Panc1 (cell line): ENCODE results near the gene DST. TPM values are rescaled to one million over a fixed set of nuclear protein-coding genes. Genes with fewer than 3 reads are reported as not detected.

Source experiments
- ATAC-seq: fragments of 200-7000 bp; cut with Tn5 transposase; 2 replicates; pipeline ENCODE4 v1.9.1; 2020; ENCODE audit warnings: mild to moderate bottlenecking, moderate library complexity
- BruUV-seq: library from RNA; stranded (reverse); fragments of 400-500 nt; replicated peaks from 2 replicates; lab custom pipeline; 2021; lab: Mats Ljungman, UMichigan
- CTCF ChIA-PET: fragments of 300-600 bp; sonication (Branson Sonifier 250); formaldehyde crosslinking; loops from one replicate; lab custom pipeline; 2022; ENCODE audit warnings: antibody characterized with exemption; lab: Charles Lee
- POLR2A ChIA-PET: fragments of 300-600 bp; sonication (Branson Sonifier 250); formaldehyde crosslinking; loops from one replicate; lab custom pipeline; 2022; ENCODE audit warnings: antibody characterized with exemption; lab: Charles Lee
- DNase-seq: peaks from one replicate; pipeline ENCODE4 v3.0.0-alpha.2; 2010; ENCODE audit warnings: low read depth, low spot score
- H3K27ac ChIP-seq: 2 replicates; pipeline ENCODE4 v1.5.1; 2011; ENCODE audit warnings: mild to moderate bottlenecking, low read length, inconsistent platforms
- H3K27me3 ChIP-seq: fragments of 200-500 bp; sonication (Bioruptor generic); 2 replicates; pipeline ENCODE4 v1.6.0; 2014; ENCODE audit warnings: low read length, inconsistent platforms; ENCODE audit not compliant: control insufficient read depth, insufficient read depth
- H3K36me3 ChIP-seq: fragments of 200-500 bp; sonication (Bioruptor generic); 2 replicates; pipeline ENCODE4 v1.5.1; 2014; ENCODE audit warnings: inconsistent platforms, mild to moderate bottlenecking, low read length, moderate library complexity; ENCODE audit not compliant: control insufficient read depth, insufficient read depth
- H3K4me1 ChIP-seq: 2 replicates; pipeline ENCODE4 v1.5.1; 2011; ENCODE audit warnings: inconsistent platforms, mild to moderate bottlenecking, low read length, moderate library complexity; ENCODE audit not compliant: control insufficient read depth, insufficient read depth
- H3K4me3 ChIP-seq, 2 experiments: 2 replicates each; pipeline ENCODE4 v1.5.1; 2011 to 2012; ENCODE audit warnings: low read depth in 2 of 2, low read length in 2 of 2, mild to moderate bottlenecking in 2 of 2, inconsistent platforms in 1 of 2, moderate library complexity in 1 of 2
- H3K9me3 ChIP-seq: fragments of 200-500 bp; sonication (Bioruptor generic); 2 replicates; pipeline ENCODE4 v1.5.1; 2014; ENCODE audit warnings: low read depth, mild to moderate bottlenecking, inconsistent platforms, low read length, moderate library complexity; ENCODE audit not compliant: control insufficient read depth, insufficient read depth
- POLR2AphosphoS5 ChIP-seq: IDR thresholded peaks from 2 replicates; pipeline ENCODE4 v1.6.1; 2012; ENCODE audit warnings: mild to moderate bottlenecking, low read depth, low read length, moderate library complexity
- SIN3A ChIP-seq: IDR thresholded peaks from 2 replicates; pipeline ENCODE4 v1.6.1; 2012; ENCODE audit warnings: low read depth, mild to moderate bottlenecking, low read length, moderate library complexity, borderline replicate concordance; ENCODE audit not compliant: insufficient read depth
- TCF7L2 ChIP-seq: IDR thresholded peaks from 2 replicates; pipeline ENCODE4 v1.6.1; 2011; ENCODE audit warnings: mild to moderate bottlenecking, low read depth, low read length, inconsistent platforms
- in situ Hi-C: cut with HindIII; loops from 2 replicates; pipeline ENCODE4 v1.10.0; 2016; ENCODE audit warnings: low sequenced_read_pairs, low pct_unique_long_range_greater_than_20kb
- intact Hi-C: fragments of 100-400 bp; cut with micrococcal nuclease; formaldehyde crosslinking; loops from one replicate; pipeline ENCODE4 v1.10.0; 2022; ENCODE audit not compliant: unreplicated experiment
- total RNA-seq: library from RNA; stranded (reverse); gene quantifications from one replicate; pipeline ENCODE4 v1.2.1, GENCODE V29; 2021; ENCODE audit not compliant: unreplicated experiment
- TF ChIP-seq, protein P1 (sequence below), 2 experiments: IDR thresholded peaks; 2 replicates each; pipeline ENCODE4 v1.6.1; 2011 to 2012; ENCODE audit warnings: low read depth in 2 of 2, control low read depth in 1 of 2, low read length in 1 of 2, mild to moderate bottlenecking in 1 of 2, moderate library complexity in 1 of 2; ENCODE audit not compliant: insufficient read depth in 1 of 2
- TF ChIP-seq, protein P2 (sequence below): fragments of 450-650 bp; IDR thresholded peaks from 2 replicates; pipeline ENCODE4 v1.5.1; 2017; ENCODE audit warnings: mild to moderate bottlenecking

DST gene
- total RNA-seq, 1 experiment from 2014 or later: 230 TPM

DNA sequence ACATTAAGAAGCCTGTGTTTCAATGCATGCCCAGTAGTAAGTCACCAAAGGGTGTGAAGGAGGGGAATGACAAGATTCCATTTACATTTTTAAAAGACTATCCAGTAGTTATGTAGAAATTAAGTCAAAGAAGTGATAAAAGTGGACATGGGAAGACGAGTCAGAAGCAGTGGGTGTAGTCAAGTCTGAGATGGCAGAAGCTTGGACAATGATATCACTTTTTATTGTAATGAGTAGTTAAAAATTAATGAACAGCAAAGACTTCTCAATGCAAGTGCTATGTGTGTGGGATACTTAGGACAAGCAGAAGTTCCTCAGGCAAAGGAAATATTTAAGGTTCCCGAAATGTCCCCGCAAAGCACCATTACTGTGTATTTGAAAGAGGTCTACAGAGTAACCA is 156.0 kb downstream of the DST start:
- Histone ChIP-seq H3K9me3 (no peaks in the 10 kb centered on the region), H3K27ac (no peak overlapping the region), H3K4me1 (no peaks in the 10 kb centered on the region), H3K27me3 (no peaks in the 10 kb centered on the region), H3K4me3 (no peak overlapping the region), H3K36me3 (peaks cover 75% of the 10 kb centered on the region)
- TF ChIP-seq, protein P1, sequence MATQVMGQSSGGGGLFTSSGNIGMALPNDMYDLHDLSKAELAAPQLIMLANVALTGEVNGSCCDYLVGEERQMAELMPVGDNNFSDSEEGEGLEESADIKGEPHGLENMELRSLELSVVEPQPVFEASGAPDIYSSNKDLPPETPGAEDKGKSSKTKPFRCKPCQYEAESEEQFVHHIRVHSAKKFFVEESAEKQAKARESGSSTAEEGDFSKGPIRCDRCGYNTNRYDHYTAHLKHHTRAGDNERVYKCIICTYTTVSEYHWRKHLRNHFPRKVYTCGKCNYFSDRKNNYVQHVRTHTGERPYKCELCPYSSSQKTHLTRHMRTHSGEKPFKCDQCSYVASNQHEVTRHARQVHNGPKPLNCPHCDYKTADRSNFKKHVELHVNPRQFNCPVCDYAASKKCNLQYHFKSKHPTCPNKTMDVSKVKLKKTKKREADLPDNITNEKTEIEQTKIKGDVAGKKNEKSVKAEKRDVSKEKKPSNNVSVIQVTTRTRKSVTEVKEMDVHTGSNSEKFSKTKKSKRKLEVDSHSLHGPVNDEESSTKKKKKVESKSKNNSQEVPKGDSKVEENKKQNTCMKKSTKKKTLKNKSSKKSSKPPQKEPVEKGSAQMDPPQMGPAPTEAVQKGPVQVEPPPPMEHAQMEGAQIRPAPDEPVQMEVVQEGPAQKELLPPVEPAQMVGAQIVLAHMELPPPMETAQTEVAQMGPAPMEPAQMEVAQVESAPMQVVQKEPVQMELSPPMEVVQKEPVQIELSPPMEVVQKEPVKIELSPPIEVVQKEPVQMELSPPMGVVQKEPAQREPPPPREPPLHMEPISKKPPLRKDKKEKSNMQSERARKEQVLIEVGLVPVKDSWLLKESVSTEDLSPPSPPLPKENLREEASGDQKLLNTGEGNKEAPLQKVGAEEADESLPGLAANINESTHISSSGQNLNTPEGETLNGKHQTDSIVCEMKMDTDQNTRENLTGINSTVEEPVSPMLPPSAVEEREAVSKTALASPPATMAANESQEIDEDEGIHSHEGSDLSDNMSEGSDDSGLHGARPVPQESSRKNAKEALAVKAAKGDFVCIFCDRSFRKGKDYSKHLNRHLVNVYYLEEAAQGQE (IDR thresholded peaks at IDR 0.05; ENCODE audit: insufficient read depth in 1 of 2, low read depth in 2 of 2, low read length in 1 of 2): no peak
- TF ChIP-seq TCF7L2 (no peak), SIN3A (no peak), POLR2AphosphoS5 (no peak)
- TF ChIP-seq, protein P2, sequence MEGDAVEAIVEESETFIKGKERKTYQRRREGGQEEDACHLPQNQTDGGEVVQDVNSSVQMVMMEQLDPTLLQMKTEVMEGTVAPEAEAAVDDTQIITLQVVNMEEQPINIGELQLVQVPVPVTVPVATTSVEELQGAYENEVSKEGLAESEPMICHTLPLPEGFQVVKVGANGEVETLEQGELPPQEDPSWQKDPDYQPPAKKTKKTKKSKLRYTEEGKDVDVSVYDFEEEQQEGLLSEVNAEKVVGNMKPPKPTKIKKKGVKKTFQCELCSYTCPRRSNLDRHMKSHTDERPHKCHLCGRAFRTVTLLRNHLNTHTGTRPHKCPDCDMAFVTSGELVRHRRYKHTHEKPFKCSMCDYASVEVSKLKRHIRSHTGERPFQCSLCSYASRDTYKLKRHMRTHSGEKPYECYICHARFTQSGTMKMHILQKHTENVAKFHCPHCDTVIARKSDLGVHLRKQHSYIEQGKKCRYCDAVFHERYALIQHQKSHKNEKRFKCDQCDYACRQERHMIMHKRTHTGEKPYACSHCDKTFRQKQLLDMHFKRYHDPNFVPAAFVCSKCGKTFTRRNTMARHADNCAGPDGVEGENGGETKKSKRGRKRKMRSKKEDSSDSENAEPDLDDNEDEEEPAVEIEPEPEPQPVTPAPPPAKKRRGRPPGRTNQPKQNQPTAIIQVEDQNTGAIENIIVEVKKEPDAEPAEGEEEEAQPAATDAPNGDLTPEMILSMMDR: no peak
- CTCF ChIA-PET: no interaction called here
- POLR2A ChIA-PET: no interaction called here
- intact Hi-C loops: no loop called here
- BruUV-seq: no TSS peak
- ATAC-seq (no peak), DNase-seq (no peak)
- in situ Hi-C loops: no loop called here

DNA sequence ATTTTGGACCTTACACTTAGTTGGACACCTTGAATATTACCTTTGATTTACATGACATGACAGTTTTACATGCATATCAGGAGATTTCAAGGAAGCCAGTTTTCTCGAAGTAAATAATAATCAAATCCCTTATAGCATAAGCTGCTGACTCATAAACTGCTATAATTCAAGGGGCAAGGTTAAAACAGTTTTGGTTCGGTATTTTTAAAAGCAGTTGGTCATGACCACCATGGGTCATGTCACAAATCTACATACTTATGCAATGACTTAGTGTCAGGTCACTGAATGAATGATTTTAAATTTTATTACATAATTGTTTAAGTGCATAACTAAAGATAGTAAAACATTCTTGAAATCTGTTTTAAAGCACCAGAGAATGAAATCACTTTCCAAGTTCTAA is 158.0 kb downstream of the DST start:
- TF ChIP-seq POLR2AphosphoS5 (no peak), SIN3A (no peak), TCF7L2 (no peak)
- TF ChIP-seq, protein P2: no peak
- TF ChIP-seq, protein P1 (IDR thresholded peaks at IDR 0.05; ENCODE audit: insufficient read depth in 1 of 2, low read depth in 2 of 2, low read length in 1 of 2): no peak
- DNase-seq (no peak), ATAC-seq (no peak)
- Histone ChIP-seq H3K9me3 (no peaks in the 10 kb centered on the region), H3K27me3 (no peaks in the 10 kb centered on the region), H3K36me3 (peaks cover 70% of the 10 kb centered on the region), H3K27ac (no peak overlapping the region), H3K4me3 (no peak overlapping the region), H3K4me1 (no peaks in the 10 kb centered on the region)
- ChIA-PET POLR2A (no interaction called here), CTCF (no interaction called here)
- TSS peak; percentile 5 for BruUV-seq
- intact Hi-C loops: no loop called here
- in situ Hi-C loops: no loop called here
